HUDEP-2 (cell line): ENCODE results near the gene HLA-DOA.
A peak's percentile ranks its signal among the peaks of the same experiment; 100 is the strongest.

Source experiments
- DNase-seq, 76 experiments: peaks; one replicate each; lab custom pipeline; 2025; ENCODE audit not compliant: unreplicated experiment in 76 of 76; lab: John Stamatoyannopoulos, UW

HLA-DOA gene

GRCh38 chr6:32980488-32981038, 28.8 kb downstream of the HLA-DOA start:
- no peak for DNase-seq

DNA sequence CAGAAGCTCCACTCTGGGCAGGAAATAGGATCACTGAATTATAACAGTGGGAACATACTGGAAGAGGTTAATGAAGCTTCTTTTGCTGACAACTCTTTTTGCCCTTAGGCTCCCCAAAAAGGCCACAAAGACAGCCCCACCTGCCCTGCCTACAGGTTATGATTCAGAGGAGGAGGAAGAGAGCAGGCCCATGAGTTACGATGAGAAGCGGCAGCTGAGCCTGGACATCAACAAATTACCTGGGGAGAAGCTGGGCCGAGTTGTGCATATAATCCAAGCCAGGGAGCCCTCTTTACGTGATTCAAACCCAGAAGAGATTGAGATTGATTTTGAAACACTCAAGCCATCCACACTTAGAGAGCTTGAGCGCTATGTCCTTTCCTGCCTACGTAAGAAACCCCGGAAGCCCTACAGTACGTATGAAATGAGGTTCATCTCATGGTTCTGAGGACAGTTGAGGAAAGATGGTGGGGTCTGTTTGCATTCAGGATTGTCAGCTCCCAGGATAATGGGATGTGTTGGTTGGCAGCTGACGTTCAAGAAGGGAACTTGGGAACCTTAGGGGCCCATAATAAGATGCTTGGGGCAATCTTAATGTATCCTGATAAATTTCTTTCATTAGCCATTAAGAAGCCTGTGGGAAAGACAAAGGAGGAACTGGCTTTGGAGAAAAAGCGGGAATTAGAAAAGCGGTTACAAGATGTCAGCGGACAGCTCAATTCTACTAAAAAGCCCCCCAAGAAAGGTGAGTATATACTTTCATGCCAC, 29.5 kb downstream of the HLA-DOA start:
- no peak for DNase-seq

- no peak for DNase-seq
Observed at GRCh38 chr6:32977953-32978324, 31.5 kb downstream of the HLA-DOA start.

DNA sequence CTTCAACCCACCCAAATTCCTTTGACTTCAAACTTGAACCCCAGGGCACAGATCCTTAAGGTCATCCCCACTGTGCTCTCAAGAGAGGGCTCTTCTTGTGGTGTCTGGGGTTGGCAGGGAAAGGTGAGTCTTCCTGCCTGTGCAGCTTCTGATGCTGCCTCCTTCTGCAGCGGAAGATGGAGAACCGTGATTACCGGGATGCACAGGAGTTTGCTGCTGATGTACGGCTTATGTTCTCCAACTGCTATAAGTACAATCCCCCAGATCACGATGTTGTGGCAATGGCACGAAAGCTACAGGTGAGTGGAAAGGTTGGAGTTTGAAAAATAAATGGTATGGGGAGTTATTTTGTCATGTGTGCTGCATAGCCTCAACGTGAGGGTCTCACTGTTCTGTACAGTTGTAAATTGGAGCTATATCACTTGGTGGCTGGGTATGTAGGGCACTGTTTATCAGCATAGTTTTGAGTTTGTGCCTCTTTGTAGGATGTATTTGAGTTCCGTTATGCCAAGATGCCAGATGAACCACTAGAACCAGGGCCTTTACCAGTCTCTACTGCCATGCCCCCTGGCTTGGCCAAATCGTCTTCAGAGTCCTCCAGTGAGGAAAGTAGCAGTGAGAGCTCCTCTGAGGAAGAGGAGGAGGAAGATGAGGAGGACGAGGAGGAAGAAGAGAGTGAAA, 32.0 kb downstream of the HLA-DOA start:
- no peak for DNase-seq

- no peak for DNase-seq
Observed at GRCh38 chr6:32976334-32977069, 32.9 kb downstream of the HLA-DOA start.

- DNase-seq = no peak
Observed at GRCh38 chr6:32975886-32976285, 33.5 kb downstream of the HLA-DOA start.

- no peak for DNase-seq
Observed at GRCh38 chr6:32974541-32975308, 34.7 kb downstream of the HLA-DOA start.

DNA sequence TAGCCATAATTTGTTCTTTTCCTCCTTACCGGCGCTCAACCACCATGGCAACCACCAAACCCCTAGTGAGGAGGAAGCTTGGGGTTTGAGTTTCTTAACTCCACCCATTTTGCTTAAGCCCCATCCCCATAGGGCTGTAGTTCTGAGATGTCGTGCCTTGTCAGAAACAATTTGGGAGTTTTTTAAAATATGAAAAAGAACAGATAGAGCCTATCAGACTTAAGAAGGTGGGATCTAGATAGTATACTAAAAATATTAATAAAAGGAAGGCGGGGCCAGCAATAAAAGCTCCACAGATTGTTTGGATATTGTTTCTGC, 35.4 kb downstream of the HLA-DOA start:
- DNase-seq = peak in 9 of 76 experiments; percentile 15 to 32 (median 22)

DNA sequence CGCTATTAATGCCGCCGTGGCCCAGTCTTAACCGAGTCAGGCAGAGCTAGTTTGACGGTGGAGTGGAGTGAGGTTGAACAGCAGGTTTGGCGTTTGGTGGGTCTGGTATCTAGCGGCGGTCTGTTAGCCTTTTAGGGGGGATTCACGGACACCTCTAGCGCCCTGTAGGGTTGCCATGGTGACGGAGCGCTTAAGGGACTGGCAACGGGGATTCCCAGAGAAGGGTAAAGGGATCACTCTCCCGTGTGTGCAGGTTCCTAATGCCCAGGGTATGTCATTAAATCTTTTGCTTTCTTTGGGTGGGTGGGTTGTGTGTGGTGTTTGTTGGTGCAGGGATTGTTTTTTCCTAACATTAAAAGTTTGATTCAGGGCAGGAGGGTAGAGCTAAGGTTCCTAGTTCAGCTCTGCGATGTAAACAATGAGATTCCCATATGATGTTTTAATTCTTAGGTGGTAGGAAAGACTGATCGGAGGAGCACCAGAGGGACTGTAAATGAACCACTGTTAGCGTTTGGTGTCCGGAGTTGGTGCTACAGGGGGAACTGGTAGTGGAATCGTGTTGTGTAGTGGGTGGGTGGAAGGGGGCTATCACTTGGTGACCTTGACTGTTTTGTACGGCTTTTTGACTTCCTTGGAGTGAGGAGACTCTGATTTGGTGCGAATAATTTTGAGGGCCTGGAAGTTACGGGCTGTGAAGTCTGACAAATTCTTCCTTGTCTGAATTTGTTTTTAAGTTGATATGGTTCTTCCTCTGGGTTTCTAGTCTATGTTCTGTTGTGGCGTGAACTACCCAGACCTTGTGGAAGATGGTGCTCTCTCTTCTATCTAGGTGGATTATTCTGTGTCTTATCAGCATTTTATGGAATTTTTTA, 36.0 kb downstream of the HLA-DOA start:
- DNase-seq = peak in 21 of 76 experiments; percentile 20 to 61 (median 41)

DNA sequence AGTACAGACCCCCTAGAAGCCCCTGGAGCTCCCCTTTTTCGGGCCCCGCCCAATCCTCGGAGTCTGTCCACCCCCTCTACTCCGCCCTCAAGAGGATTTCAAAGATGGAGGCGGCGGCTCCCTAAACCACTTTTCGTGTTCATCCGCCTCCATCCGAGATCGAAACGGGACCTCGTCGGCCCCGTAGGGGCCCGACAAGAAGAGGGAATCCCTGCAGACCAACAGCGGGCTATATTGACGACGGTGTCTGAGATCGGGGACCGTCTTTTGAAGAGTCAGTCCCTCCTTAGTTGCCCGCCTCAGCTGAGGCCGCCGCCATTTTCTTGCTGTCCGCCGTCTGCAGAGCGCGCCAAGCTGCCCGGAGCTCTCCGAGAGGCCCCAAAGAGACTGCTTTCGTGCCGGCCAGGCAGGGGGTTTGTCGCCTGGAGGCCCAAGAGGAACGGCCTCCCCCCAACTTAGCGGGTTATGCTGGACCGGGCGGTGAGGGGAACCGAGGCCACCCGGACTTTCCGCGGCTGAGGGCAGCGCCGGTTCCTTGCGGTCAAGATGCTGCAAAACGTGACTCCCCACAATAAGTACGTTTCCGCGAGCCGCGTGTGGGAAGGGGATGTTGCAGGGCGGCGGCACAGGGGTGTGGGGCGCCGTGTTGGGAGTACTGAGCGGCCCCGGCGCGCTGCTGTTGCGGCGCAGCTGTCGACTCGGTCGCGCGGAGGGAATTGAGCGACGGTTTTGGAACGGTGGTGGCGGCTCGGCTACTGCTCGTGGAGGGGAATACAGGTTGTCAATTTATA, 36.8 kb downstream of the HLA-DOA start:
- peak in 24 of 76 experiments; percentile 46 to 92 (median 66) for DNase-seq

GRCh38 chr6:32971581-32972352, 37.6 kb downstream of the HLA-DOA start:
- peak; percentile 99 to 100 (median 100) for DNase-seq

DNA sequence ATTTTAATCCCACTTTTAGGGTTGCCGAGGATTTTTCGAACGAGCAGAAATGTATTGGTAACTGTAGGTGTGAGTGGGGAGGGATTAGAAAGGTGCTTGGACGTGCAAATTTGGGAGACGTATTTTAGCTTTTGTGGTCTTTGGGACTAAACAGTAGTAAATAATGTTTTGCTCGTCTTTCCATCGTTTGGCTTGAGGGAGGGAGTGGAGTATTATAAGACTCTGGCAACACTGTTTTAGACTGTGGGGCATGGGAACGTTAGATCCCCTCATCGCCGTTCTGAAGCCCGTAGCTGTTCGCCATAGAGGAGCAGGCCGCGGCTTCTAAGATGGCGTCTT, 38.2 kb downstream of the HLA-DOA start:
- DNase-seq = no peak

DNA sequence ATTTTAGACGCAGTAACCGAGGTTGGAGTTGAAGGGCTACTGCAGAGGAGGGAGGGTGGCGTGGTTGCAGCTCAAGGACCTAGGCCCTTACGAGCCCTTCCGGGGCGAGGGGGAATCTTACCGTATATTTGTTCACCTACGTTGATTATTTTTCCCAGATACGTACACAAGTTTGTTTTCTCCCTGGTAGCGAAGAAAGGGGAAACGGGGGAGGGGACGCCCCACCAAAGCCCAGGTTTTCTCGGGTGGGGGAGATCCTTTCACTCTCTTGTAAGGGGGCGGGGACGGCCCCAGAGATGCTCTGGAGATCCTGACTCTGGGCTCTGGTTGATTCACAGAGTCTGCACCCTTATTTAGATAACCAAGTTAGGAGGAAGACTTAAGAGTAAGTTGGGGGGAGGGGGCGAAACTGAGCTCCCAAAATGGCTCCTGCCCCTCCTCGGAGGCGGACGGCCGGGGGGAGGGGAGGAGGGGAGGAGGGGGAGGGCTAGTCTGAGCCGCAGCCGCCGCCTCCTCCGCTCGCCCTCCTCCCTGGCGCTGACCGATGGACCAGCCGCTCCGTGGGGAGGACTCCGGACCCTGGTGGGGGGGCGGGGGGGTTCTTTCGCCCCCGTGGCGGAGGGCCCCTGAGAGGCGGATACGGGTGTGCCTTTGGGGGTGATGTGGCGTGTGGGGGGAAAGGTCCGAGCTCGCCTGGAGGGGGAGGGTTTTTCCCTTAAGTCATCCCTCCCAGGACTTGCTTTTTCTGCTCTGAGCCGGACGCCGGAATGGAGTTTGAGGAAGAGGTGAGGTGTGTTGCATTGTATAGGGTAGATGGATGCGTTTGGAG, 38.8 kb downstream of the HLA-DOA start:
- DNase-seq = peak in 71 of 76 experiments; percentile 42 to 91 (median 81)

- DNase-seq = peak in 73 of 76 experiments; percentile 50 to 91 (median 82)
Observed at GRCh38 chr6:32969685-32970412, 39.5 kb downstream of the HLA-DOA start.

DNA sequence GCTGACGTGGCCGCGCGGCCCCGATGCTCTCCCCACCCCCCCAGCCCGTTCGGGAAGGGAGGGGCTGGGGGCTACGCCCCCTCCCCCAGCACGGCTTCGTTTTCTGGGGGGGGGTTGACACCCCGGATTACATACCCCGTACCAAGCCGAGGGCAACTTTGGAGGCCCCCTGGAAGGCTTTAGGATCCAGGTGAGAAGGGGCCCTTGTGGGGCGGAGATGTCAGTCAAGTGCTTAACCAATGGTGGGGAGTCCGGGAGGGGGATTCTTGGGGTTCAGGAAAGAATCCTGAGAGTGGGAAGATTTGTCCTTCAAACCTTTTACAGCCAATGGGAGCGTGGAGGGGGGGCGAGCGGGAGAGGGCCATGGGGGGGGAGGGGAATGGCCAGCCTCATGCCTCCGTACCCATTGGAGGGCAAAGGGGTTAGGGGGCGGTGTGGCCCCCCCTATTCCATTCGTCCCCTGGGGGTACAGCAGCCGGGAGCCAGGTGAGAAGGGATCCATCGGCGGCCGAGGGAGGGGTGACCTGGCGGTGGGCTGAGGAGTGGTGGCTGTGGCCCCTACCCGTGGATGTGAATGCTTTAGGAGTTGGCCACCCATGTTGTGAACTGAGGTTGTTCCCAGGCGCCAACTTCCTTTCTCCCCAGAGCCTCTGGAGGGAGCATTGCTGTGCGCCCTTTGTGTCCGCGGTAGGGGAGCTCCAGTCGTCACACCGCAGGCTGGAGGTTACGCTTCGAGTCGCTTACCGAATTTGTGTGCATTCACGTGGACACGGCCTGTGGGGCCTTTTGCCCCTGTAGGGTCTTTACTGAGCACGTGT, 40.3 kb downstream of the HLA-DOA start:
- DNase-seq = peak in 68 of 76 experiments; percentile 23 to 95 (median 72)
